Retinal pigment epithelial cell (primary cell): Measurements from ENCODE around the gene CAPN13.
A peak's percentile ranks its signal among the peaks of the same experiment; 100 is the strongest.

ENCODE experiments used
- DNase-seq: peaks from one replicate; pipeline ENCODE4 v3.0.0-alpha.2; 2010; ENCODE audit warnings: low read depth
- H3K4me3 ChIP-seq: 2 replicates; pipeline ENCODE4 v1.5.1; 2011; ENCODE audit warnings: mild to moderate bottlenecking, low read length, control low read depth, moderate library complexity
- CTCF ChIP-seq: conservative IDR thresholded peaks from 2 replicates; pipeline ENCODE4 v1.5.1; 2011; ENCODE audit warnings: low read depth, low read length, control low read depth, inconsistent platforms

CAPN13 gene

GRCh38 chr2:30800159-30800558 lies 7.1 kb downstream of the CAPN13 start:
- TF ChIP-seq CTCF: no peak
- no peak for DNase-seq
- H3K4me3 ChIP-seq: no peak overlapping the region

GRCh38 chr2:30799366-30799765 lies 7.9 kb downstream of the CAPN13 start:
- TF ChIP-seq CTCF: no peak
- H3K4me3 ChIP-seq: no peak overlapping the region
- DNase-seq: no peak

- H3K4me3 ChIP-seq: no peak overlapping the region
- no peak for DNase-seq
- TF ChIP-seq CTCF: no peak
These were observed 8.7 kb downstream of the CAPN13 start for GRCh38 chr2:30798536-30798991.

- no peak for TF ChIP-seq CTCF
- H3K4me3 ChIP-seq: no peak overlapping the region
- DNase-seq: no peak
These were observed 9.7 kb downstream of the CAPN13 start for GRCh38 chr2:30797381-30798015.

- no peak for TF ChIP-seq CTCF
These were observed 10.5 kb downstream of the CAPN13 start for GRCh38 chr2:30796699-30797098.

GRCh38 chr2:30792521-30792920 lies 14.7 kb downstream of the CAPN13 start:
- DNase-seq: no peak
- TF ChIP-seq CTCF: no peak
- no peak overlapping the region for H3K4me3 ChIP-seq

More at GRCh38 chr2:30796699-30797098, 10.5 kb downstream of the CAPN13 start:
- no peak overlapping the region for H3K4me3 ChIP-seq
- peak; percentile 42 for DNase-seq

- no peak overlapping the region for H3K4me3 ChIP-seq
- no peak for TF ChIP-seq CTCF
- no peak for DNase-seq
These were observed 16.4 kb downstream of the CAPN13 start for GRCh38 chr2:30790879-30791278.
